ENCODE data around the gene KCNMA1.

KCNMA1 gene

DNA sequence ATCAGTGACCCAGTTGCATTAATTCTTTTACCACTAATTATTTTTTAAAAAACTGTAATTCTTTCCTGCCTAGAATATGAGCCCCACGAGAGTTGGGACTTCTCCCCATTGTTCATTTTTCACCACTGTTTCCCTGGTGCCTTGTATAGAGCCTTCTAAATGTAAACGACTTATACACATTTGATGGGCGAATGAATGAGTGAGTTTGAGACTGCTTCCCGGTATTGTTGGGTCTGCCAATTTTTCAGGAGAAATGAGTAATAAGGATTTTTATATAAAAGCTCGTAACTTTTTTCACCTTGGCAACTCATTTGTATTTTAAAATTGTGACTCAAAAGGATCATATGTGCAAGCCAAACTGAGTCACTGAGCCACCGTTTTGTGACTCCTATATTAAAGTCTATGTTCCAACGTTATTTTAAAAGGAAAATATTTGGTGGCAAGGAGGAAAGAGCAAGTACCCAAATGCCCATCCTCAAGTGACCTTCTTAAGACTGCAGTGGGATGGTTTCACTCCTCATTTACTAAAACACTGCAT lies 621.3 kb downstream of the KCNMA1 start:
- DNase-seq (ENCODE audit: low spot score) = no peak

DNA sequence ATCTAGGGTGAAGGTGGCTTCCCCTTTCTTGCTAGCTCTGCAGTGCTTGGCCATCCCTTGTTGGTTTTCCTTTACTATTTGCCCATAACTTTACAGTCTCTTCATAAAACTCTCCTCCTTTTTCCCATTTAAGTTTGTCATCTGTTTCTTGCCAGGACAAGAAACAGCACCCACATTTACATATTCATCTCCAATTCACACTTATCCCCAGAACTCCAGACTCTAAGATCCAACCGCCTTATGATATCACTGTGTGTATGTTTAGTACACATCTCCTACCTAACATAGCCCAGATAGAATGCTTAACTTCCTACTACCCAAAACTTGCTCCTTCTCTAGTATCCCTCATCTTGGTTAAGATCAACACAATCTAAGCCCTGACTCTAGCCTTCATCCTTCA lies 622.2 kb downstream of the KCNMA1 start:
- DNase-seq (ENCODE audit: low spot score) = no peak

DNA sequence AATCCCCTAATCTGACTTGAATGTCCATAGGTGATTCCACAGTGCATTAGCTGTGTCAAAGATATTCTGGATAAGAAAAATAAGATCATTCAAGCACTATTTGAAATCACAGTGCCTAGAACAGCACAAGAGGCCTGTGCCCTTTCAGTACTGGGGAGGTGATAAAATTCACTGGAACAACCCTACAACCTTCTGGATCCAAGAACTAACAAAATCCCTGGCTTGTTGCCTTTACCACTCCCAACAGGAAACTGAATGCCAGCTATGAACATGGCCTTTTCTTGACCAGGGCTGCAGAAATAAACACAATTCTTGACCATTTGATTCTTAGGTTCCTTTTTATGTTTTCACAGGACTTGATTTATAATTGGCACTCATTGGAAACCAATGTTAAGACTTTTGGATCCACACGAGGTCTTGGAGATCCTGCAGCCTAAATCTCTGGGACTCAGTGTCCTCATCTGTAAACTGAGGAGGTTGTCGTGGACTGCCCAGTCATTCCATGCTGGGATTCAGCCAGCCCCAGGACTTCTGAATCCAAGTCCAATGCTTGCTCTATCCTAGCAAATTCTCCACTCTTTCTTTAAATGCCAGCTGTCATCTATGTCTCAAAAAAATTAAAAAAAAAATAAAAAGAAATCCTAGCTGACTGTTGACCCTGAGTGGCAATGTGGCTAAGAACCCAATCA lies 624.7 kb downstream of the KCNMA1 start:
- DNase-seq (ENCODE audit: low spot score) = no peak

DNA sequence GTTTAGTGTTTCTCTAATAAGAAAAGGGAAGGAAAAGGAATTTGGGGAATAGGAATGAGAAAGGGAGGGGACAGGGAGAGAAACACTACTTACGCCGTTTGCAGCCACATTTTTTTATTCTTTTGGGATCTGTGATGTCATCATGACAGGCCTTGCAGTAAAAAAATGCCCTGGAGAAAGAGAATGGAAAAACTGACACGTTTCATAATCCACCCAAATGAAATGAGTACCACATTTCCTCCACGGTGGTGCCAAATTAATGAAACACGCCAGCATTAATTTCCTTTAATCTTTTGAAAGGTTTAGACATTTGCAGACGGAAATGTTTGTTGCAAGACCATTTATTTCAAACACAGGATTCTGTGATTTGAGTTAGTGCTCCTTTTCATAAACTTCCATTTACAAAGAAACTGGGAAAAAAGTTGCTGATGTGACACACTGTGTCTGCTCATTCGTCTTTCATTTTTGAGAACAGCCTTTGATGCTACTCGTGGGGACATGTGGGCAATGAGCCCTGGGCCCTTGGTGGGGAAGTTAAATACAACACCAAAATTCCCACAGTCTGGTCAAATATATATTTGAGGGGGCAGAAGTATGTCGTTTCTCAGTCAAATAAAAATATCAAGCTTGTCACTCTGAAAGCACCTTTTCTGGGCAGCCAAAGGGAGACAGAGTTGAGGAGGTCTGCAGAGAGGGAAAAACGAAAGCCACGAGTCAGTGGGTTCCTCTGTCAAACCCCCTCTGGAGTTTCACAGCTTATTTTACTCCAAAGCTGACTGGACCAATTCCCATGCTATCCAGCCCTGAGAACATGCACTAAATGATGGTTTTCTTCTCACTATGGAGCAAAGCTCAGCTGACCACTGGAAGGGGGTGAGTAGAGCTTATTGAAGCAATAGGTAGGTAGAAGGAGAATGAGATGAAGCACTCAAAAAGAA lies 625.5 kb downstream of the KCNMA1 start:
- DNase-seq (ENCODE audit: low spot score) = no peak

DNA sequence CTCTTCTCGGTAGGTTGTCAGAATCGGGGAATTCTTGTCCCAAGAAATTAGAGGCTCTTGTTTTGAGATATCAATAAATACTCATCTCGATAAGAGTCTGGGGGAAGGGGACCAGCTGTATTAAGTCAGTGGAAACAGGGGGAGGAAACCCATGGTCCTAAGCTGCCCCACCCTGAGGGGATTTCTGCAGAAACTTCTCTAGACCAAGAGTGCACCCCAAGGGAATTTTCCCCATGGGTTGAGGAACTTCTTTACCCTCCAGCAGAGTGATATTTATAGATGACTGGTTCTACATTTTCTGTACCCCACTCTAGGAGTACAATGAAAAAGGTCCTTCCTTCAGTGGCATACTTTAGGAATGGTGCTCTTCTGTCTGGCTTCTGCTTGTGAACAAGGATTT lies 627.2 kb downstream of the KCNMA1 start:
- DNase-seq (ENCODE audit: low spot score) = no peak

DNA sequence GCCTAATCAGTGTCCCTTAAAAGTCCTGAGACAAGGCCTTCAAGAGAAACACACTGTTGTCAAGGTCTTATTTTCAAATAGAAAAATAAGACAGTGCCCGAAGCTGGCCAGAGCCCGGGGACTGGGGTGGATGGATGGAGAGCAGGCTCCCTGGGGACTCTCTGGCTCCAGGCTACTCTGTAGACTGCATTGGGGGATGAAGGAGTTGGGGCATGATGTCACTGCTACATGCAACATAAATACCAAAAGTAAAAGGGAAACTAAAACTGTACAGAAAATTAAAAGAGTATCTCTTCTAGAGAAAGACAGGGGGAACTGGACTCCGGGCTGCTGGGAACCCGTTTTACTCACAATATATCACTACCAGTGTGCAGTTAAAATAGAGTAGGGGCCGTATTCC lies 629.8 kb downstream of the KCNMA1 start:
- no peak for DNase-seq (ENCODE audit: low spot score)

DNA sequence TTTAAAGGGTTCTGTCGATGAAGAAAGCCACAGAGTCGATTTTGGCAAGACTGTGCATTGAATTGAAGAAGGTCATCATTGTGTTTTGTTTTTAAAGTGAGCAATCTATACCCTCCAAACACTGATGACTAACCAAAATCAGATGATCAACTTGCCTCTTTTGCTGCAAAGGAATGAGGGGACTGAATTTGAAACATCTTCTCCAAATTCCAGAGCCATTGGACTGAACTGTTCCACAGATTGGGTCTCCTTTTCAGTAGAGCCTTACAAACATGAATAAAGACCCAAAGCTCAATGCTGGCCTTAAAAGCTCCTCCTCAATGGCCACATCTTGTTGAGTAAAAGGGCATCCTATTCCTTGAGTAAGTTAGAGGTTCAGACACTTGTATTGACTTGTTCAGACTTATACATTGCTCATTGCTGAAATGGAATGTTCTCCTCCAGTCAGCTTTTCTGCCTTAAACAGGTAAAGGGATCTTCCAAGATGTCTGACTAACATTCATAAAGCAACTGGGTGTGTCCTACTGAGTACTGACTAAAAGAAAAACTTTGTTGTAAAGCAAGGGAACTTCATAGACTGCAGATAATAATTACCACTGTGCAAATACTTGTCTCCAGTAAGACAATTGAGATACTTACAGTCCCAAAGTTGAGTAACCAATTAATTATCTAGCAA lies 630.6 kb downstream of the KCNMA1 start:
- no peak for DNase-seq (ENCODE audit: low spot score)

DNA sequence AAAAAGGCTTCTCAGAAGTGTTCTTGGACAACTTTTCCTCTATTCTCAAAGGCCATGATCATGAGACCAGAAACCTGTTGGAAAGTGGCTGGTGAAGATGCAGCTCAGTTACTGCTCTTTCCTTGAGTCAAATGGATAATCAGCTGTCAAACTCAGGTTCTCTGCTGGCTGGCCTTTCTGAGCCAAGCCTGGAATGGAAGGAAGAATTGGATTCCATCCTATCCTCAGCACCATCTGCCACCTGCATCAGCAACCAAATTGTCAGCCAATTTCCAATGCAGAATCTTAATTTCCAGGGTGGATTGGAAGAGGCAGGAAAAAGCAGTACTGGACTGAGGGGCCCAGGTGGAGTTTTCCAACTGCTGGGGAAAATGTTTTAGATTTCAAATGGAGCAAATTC lies 631.7 kb downstream of the KCNMA1 start:
- no peak for DNase-seq (ENCODE audit: low spot score)

DNA sequence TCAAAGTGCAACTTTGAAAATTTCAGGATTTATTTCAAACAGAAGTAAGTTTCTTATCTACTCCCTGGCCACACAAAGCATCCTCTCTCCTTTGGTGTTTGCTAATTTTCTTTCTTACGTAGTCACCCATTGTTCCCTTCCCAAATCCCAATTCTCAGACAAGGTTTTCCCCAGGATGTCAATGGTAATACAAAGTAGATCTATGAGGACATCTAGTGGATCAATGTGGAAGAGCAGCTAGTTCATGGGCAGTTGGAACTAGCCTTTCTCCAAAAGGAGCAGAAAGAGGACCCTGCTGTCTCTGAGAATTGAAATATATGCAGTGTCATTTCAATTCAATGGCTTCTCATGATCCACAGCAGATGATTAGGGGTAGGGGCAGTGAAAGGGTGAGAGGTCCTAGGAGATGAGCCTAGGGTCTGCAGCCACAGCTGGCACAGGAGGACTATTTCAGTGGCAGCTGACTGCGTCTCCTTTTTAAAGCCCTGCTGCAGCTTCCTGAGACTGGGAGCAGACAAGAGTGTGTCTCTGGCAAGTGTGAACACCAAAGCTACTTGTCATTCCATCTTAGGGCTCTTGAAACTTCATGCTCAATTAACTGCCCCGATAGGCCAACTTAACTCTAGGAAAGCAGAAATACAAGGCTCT lies 632.6 kb downstream of the KCNMA1 start:
- DNase-seq (ENCODE audit: low spot score) = peak; percentile 22

DNA sequence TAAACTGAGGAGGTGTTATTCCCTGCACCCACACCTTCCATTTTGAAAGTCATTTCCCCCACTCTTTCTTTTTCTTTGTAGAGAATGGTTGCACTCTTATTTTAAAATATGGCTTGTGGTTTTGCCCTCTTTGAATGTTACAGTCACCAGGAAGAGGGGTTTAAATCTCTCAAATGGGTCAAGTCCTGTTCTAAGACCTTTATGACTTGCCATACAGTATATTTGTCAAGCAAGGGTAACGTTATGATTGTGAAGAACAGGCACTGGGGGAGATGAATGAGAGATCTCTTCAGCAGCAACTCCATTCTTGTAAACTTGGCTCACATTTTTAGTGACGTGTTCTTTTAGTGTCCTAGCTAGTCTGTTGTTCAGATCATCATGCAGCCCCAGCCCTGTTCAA lies 634.7 kb downstream of the KCNMA1 start:
- no peak for DNase-seq (ENCODE audit: low spot score)

DNA sequence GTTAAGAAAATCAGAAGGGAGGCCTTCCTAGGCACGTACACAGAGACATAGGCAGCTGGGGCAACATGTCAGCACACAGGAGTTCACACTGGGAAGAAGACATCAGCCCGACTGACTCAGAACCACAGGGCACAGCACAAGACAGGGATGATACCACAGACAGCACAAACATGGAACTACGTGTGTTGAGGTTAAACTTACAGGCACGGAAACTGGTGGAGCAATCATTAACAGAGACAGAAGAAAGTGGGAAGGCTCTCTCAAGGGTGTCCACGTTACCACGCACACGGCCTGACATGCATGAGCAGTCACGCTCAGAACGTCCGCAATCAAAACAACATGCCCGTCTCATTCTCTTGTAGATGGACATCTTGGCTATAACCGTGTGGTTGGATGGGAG lies 636.4 kb downstream of the KCNMA1 start:
- no peak for DNase-seq (ENCODE audit: low spot score)

DNA sequence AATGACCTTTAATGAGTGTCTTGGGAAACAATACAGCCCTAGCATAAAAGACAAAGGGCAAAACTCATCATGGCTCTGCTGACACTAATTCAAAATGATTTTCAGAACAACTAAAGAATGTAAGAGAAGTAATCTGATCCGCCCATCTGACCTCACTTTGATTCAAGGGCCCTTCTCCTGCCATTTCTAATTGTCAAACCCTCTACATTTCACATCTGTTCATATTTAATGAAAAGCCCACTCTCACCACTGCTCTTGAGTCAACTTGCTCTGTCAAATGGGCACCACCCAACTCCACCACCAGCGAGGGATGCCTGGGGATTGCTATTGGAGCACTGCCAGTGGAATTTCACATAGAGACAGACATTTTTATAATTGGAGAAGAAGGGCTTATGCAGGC lies 639.2 kb downstream of the KCNMA1 start:
- no peak for DNase-seq (ENCODE audit: low spot score)

DNA sequence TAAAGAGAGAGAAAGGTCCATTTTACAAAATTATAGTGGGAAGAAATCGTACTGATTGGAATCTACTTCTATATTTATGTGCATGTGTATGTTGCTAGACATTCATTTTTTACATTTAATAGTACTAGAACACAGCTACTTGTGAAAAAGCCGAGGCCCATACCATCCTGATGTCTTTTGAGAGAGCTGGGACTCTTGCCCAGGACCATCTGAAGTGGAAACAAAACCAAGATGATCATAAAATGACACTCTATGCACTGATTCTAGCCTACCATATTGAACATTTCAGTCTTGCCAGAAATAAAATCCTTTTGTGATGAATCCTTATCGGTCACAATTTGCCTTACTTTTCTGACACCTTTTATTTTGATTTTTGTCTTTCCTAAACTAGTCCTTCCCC lies 640.0 kb downstream of the KCNMA1 start:
- DNase-seq (ENCODE audit: low spot score) = no peak

DNA sequence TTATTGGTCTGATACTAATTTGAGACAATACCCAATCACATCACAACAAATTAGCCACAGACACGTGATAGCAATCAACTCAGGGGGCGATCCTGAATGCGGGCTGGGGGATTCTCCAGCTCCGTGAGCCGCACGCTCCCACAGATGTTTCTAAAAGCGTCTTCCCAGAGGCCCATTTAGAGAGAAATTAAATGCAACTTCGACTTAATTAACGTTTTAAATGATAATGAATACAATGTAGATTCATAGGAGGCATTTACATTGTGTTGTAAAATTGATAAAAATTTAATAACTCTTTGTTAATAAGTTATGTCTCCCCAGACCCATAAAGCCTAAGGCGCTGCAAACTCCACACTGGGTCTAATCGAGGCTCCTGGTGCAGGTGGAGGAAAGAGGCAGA lies 642.6 kb downstream of the KCNMA1 start:
- no peak for DNase-seq (ENCODE audit: low spot score)

DNA sequence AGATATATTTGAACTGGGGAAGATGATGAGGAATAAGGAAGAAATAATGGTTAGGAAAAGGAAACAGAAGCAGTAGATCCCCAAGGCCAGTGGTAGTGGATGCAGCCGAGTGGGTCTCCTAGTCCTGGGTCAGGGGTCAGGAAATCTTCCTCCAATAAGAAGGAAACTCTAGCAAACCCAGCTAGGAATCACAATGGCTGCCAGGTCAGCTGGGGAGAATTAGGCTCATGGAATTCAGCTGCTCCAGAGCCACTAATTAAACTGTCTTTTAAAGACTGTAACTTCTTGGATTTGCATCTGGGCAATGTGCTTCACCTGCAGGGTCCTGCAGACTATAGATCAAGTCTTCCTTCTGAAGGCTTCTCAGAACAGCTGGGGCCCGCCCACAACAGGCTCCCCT lies 644.4 kb downstream of the KCNMA1 start:
- DNase-seq (ENCODE audit: low spot score) = no peak

DNA sequence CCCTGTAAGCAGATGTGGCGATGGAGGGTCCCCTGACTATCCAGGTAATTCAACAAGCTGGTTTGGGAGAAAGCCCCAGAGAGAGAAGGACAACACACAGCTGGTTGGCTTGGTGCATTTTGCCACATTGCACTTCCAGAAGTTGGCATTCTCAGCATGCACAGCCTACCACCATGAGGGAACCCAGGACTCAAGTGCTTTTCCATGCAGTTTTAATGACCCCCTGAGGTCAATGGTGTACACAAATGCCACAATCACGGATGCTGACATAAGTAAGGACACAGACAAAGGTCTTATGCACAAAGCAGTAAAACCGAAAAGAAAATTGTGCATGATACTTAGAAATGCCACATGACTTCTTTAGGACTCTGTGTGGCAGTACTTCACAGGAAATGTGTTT lies 645.1 kb downstream of the KCNMA1 start:
- no peak for DNase-seq (ENCODE audit: low spot score)

DNA sequence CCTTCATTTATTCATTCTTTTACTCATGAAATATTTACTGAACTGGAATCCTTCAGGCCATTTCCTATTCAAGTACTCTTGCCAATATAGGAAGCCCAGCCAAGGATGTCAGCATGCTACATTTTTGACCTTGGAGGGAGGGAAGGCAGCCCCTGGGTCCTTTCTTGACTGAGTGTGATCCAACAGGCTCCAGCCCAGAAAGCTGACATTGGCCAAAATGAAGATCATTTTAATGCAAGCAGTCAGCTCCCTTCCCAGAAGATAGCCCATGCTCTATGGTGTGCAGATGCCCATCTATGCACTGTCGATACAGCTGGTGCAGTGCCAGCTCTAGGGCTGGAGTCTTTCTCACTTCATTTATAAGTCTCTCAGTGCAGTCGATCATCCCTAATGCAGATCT lies 646.0 kb downstream of the KCNMA1 start:
- DNase-seq (ENCODE audit: low spot score) = no peak

DNA sequence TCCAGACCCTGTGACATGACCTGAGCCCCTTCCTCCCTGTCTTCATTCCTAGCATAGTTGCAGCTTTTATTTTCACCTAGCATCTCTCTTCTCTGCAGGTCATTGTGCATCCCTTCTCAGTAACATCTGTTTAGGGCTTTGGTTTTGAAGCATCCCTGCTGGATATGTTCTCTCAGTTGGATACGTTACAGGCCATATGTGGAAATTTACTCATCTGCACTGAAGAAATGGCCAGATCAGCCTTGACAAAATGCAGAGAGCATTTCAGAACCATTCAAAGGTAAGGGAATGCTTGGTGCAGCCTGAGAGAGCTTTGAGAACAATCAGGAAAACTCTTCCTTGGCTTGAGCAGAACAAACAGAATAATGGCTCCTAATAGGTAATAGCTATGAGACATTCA lies 647.0 kb downstream of the KCNMA1 start:
- DNase-seq (ENCODE audit: low spot score) = no peak

DNA sequence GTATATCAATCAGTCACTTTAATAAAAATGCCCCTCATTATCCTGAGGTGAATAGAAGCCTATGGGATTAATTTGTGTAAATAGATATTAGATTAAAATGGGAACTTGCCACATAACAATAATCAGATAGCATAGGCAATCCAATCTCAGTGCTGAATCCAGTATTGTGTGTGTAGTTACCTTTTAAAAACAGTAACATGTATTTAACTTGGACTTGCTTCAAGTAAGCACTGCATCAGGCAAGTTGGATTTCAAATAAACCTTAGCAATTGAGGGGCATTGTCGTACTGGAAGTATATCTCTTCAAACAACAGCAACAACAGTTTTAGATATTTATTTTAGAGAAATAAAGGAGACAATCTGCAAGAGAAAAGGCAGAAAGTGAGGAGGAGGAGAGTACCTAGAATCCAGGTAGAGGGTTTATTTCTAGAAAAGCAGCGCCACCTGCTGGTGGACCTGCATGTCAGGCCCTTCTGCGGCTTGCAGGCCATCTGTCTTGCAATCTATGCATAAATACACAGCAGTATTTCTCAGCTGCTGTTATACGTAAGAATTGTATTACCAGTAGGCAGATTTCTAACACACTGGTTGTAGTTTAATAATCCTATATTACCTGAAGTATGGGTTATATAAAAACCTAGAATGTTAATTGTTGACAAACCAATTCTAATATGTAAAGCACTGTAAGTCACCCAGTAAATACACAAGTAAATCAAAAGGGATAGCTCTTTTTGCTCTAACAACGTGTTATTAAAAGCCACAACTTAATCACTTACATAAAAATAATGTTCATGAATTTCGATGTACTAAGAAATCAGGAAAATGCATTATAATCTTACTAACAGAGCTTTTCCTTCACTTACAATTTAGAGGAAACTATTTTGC lies 652.8 kb downstream of the KCNMA1 start:
- peak; percentile 50 for DNase-seq (ENCODE audit: low spot score)

DNA sequence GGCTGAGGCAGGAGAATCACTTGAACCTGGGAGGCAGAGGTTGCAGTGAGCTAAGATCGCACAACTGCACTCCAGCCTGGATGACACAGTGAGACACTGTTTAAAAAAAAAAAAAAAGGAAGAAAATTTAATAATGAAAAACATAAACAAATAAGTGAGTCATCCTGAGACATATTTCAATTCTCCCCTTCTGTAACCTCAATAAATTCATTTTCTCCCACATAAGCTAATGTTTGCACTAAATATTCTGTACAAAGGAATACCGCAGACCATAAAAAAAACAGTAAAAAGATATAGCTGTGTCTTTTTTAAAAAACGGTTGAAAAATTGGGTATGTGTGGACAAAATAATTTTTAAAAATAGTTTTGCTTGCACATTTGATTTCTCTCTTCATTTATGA lies 654.0 kb downstream of the KCNMA1 start:
- no peak for DNase-seq (ENCODE audit: low spot score)

DNA sequence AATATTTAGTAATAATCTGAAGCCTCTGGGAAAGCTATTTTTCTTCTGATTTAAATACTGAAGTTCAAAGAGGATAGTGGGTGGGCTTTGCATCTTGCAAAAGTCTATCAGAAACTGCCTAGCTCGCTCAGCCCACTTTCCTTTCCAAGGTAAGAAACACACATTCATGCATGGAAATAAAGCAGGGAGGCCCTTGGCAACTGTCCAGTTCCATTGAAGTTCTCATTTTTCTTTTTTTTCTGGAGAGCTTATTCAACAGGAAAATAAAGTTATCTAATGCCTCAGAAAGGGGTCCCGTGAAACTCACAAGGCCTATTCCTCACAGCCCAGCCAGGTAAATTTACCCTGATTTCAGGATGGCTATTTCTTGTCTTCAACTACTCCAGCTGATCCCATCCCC lies 654.9 kb downstream of the KCNMA1 start:
- DNase-seq (ENCODE audit: low spot score) = no peak

Data from germinal center (tissue), 1 donor.